SK-N-MC (cell line): ENCODE data around the gene IFI27L2.

ENCODE experiments used
- EZH2 ChIP-seq: fragments of 200-600 bp; sonication (generic); IDR thresholded peaks from one replicate; pipeline ENCODE4 v1.6.1; 2017; ENCODE audit warnings: antibody characterized with exemption
- FOXP2 ChIP-seq: optimal IDR thresholded peaks from 2 replicates; pipeline ENCODE3; 2011; ENCODE audit warnings: mild to moderate bottlenecking, moderate library complexity; ENCODE audit not compliant: insufficient read depth; ENCODE audit errors: extremely low read length, control extremely low read depth
- POLR2AphosphoS5 ChIP-seq: IDR thresholded peaks from 2 replicates; pipeline ENCODE4 v1.6.1; 2012; ENCODE audit warnings: mild to moderate bottlenecking, low read depth, low read length, borderline replicate concordance

DNA sequence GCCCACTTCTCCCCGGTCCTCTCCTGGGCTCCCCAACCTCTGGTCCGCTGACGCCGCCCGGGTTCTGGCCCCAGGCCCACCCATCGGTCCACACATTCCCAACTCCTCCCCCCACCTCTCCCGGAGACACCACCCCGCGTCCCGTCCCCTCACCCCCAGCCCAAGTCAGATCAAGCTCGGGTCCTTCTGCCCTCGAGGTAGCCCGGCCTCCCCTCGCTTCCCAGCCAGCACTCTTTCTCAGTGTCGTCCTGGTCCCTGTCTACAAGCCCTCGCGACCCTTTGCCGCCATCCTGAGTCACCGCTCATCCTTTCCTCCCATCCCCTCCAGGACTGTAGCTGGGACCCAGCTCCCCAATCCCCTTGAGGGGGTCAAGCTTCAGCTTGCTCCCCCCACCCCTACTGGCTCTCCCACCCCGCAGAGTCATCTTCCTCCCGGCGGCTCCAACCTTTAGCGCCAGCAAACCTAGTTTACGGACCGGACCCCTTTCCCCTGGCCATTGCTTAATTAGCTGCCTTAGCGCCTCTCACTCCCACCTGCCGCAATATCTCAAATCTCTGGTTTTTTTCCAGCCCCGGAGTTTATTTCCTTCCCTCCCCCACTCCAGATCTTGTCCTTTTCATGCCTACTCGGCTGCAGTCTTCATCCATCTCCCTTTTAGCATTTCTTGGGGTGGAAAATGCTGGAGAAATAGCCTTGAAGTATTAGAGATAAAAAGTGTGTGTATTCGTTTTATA lies 45.8 kb upstream of the IFI27L2 start:
- TF ChIP-seq POLR2AphosphoS5 (no peak), EZH2 (no peak), FOXP2 (no peak)
